GM12878 (cell line): ENCODE measurements around the gene TOPAZ1.

ENCODE experiments used
- EED ChIP-seq: sonication (generic); IDR thresholded peaks from 2 replicates; pipeline ENCODE4 v1.6.1; 2016; ENCODE audit warnings: antibody characterized with exemption, low read depth
- TCF7 ChIP-seq: IDR thresholded peaks from 2 replicates; pipeline ENCODE4 v1.6.1; 2014; ENCODE audit warnings: antibody characterized with exemption, borderline replicate concordance

DNA sequence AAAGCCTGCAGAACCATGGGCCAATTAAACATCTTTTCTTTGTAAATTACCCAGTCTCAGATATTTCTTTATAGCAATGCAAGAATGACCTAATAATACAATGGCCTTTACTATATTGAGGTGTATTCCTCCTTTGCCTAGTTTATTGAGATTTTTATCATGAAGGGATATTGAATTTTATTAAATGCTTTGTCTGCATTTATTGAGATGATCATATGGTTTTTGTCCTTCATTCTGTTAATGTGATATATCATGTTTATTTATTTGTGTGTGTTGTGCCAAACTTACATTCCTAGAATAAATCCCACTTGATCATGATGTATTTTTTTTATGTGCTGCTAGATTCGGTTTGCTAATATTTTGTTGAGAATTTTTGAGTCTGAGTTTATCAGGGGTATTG, 36.2 kb downstream of the TOPAZ1 start:
- TF ChIP-seq EED (no peak), TCF7 (no peak)
